HCT116 (cell line): ENCODE data around the gene KAZN. TPM values are rescaled to one million over a fixed set of nuclear protein-coding genes. Genes with fewer than 3 reads are reported as not detected.

Source experiments
- ATAC-seq: fragments of 200-7000 bp; cut with Tn5 transposase; 2 replicates; pipeline ENCODE4 v1.9.1; 2020; ENCODE audit warnings: mild to moderate bottlenecking, moderate library complexity
- BruUV-seq: library from RNA; stranded (reverse); fragments of 400-500 nt; replicated peaks from 2 replicates; lab custom pipeline; 2021; lab: Mats Ljungman, UMichigan
- CTCF ChIA-PET: fragments of 300-600 bp; sonication (Branson Sonifier 250); formaldehyde crosslinking; loops from one replicate; lab custom pipeline; 2021; ENCODE audit warnings: antibody characterized with exemption; lab: Charles Lee
- POLR2A ChIA-PET: fragments of 300-600, 350-600 bp; sonication (Branson Sonifier 250); formaldehyde crosslinking; loops from one replicate; lab custom pipeline; 2021; ENCODE audit warnings: antibody characterized with exemption; lab: Charles Lee
- RAD21 ChIA-PET, 2 experiments: fragments of 300-600 bp; sonication (Branson Sonifier 250); formaldehyde crosslinking; loops; one replicate each; lab custom pipeline; 2023; ENCODE audit warnings: low total read pairs in 2 of 2; ENCODE audit not compliant: uncharacterized antibody in 2 of 2, unreplicated experiment in 2 of 2, low non-redundant PET in 1 of 2; lab: Charles Lee
- DNase-seq: peaks from one replicate; pipeline ENCODE4 v3.0.0-alpha.2; 2010; ENCODE audit warnings: low read depth, low spot score
- H2AFZ ChIP-seq: fragments of 200-600 bp; shearing (Covaris generic), sonication (generic); 2 replicates; pipeline ENCODE4 v1.6.1; 2017; ENCODE audit warnings: low read depth, mixed run types, mixed read lengths, antibody characterized with exemption, low read length; ENCODE audit not compliant: poor library complexity, severe bottlenecking
- H3K27ac ChIP-seq: 2 replicates; pipeline ENCODE4 v1.5.1; 2012; ENCODE audit warnings: low read depth, low read length
- H3K27me3 ChIP-seq: fragments of 200-600 bp; sonication (generic); 2 replicates; pipeline ENCODE4 v1.6.1; 2016; ENCODE audit warnings: mixed run types, low read length, mixed read lengths; ENCODE audit not compliant: insufficient read depth
- H3K36me3 ChIP-seq, 2 experiments: fragments of 200-500 bp in 1 of 2; fragments of 200-600 bp in 1 of 2; sonication (Bioruptor generic) in 1 of 2; sonication (generic) in 1 of 2; 2 replicates each; pipeline versions ENCODE4 v1.5.1 to v1.6.1; 2014 to 2016; ENCODE audit warnings: low read length in 2 of 2, inconsistent platforms in 1 of 2, mixed read lengths in 1 of 2, mixed run types in 1 of 2; ENCODE audit not compliant: insufficient read depth in 2 of 2, control insufficient read depth in 1 of 2
- H3K4me1 ChIP-seq, 2 experiments: fragments of 200-600 bp in 1 of 2; sonication (generic) in 1 of 2; 2 replicates each; pipeline versions ENCODE4 v1.5.1 to v1.6.1; 2012 to 2017; ENCODE audit warnings: low read length in 2 of 2, inconsistent platforms in 1 of 2, mild to moderate bottlenecking in 1 of 2, mixed read lengths in 1 of 2, mixed run types in 1 of 2, moderate library complexity in 1 of 2; ENCODE audit not compliant: insufficient read depth in 2 of 2, control insufficient read depth in 1 of 2
- H3K4me2 ChIP-seq: fragments of 200-600 bp; sonication (generic); 2 replicates; pipeline ENCODE4 v1.6.1; 2017; ENCODE audit warnings: mixed run types, low read length, mixed read lengths
- H3K4me3 ChIP-seq, 2 experiments: fragments of 200-600 bp in 1 of 2; sonication (generic) in 1 of 2; replicated peaks in 1 of 2; 2 replicates each; pipeline ENCODE4 v1.5.1; 2011 to 2016; ENCODE audit warnings: low read length in 2 of 2, control low read depth in 1 of 2, low read depth in 1 of 2, mild to moderate bottlenecking in 1 of 2, mixed read lengths in 1 of 2, mixed run types in 1 of 2
- H3K79me2 ChIP-seq: fragments of 200-600 bp; sonication (generic); 2 replicates; pipeline ENCODE4 v1.6.1; 2017; ENCODE audit warnings: mild to moderate bottlenecking, mixed run types, low read length, moderate library complexity, mixed read lengths; ENCODE audit not compliant: insufficient read depth
- H3K9ac ChIP-seq: fragments of 200-600 bp; sonication (generic); 2 replicates; pipeline ENCODE4 v1.6.1; 2016; ENCODE audit warnings: low read length, mixed read lengths
- H3K9me2 ChIP-seq: fragments of 200-600 bp; sonication (generic), shearing (Covaris generic); 2 replicates; pipeline ENCODE4 v1.6.1; 2017; ENCODE audit warnings: mixed run types, mild to moderate bottlenecking, moderate library complexity; ENCODE audit not compliant: insufficient read depth
- H3K9me3 ChIP-seq, 2 experiments: fragments of 200-500 bp in 1 of 2; fragments of 200-600 bp in 1 of 2; sonication (Bioruptor generic) in 1 of 2; sonication (generic) in 1 of 2; 2 replicates each; pipeline ENCODE4 v1.6.1; 2014 to 2017; ENCODE audit warnings: low read length in 2 of 2, mixed read lengths in 2 of 2, inconsistent platforms in 1 of 2, low read depth in 1 of 2, mild to moderate bottlenecking in 1 of 2, mixed run types in 1 of 2, moderate library complexity in 1 of 2; ENCODE audit not compliant: control insufficient read depth in 1 of 2, insufficient read depth in 1 of 2
- H4K20me1 ChIP-seq: fragments of 200-600 bp; sonication (generic), shearing (Covaris generic); 2 replicates; pipeline ENCODE4 v1.6.1; 2017; ENCODE audit warnings: mixed run types, mild to moderate bottlenecking, moderate library complexity; ENCODE audit not compliant: insufficient read depth
- ATF3 ChIP-seq: IDR thresholded peaks from 2 replicates; pipeline ENCODE4 v1.6.1; 2012
- CBX3 ChIP-seq: IDR thresholded peaks from 2 replicates; pipeline ENCODE4 v1.6.1; 2012; ENCODE audit warnings: low read depth
- CEBPB ChIP-seq: IDR thresholded peaks from 2 replicates; pipeline ENCODE4 v1.6.1; 2012; ENCODE audit warnings: low read depth
- CTCF ChIP-seq, 3 experiments: fragments of 200-600 bp in 1 of 3; sonication (generic) in 1 of 3; IDR thresholded peaks in 2 of 3; conservative IDR thresholded peaks in 1 of 3; 2 replicates each; pipeline ENCODE4 v1.5.1; 2012 to 2017; ENCODE audit warnings: low read depth in 2 of 3, low read length in 2 of 3, antibody characterized with exemption in 1 of 3, borderline replicate concordance in 1 of 3, control low read depth in 1 of 3, mild to moderate bottlenecking in 1 of 3, mixed read lengths in 1 of 3, mixed run types in 1 of 3, moderate library complexity in 1 of 3; ENCODE audit not compliant: insufficient read depth in 1 of 3
- EGR1 ChIP-seq: IDR thresholded peaks from 2 replicates; pipeline ENCODE4 v1.6.1; 2012; ENCODE audit warnings: low read depth
- ELF1 ChIP-seq: IDR thresholded peaks from 2 replicates; pipeline ENCODE4 v1.6.1; 2012; ENCODE audit warnings: low read depth, borderline replicate concordance
- EZH2 ChIP-seq: fragments of 200-600 bp; sonication (generic); IDR thresholded peaks from 2 replicates; pipeline ENCODE4 v1.6.1; 2017; ENCODE audit warnings: antibody characterized with exemption, mixed run types
- FOSL1 ChIP-seq: IDR thresholded peaks from 2 replicates; pipeline ENCODE4 v1.6.1; 2012; ENCODE audit warnings: low read depth
- JUND ChIP-seq: IDR thresholded peaks from 2 replicates; pipeline ENCODE4 v1.6.1; 2012
- MAX ChIP-seq: IDR thresholded peaks from 2 replicates; pipeline ENCODE4 v1.6.1; 2012
- POLR2AphosphoS5 ChIP-seq: IDR thresholded peaks from 2 replicates; pipeline ENCODE4 v1.6.1; 2011; ENCODE audit warnings: mild to moderate bottlenecking, low read depth, low read length, moderate library complexity
- SIN3A ChIP-seq: IDR thresholded peaks from 2 replicates; pipeline ENCODE4 v1.6.1; 2012; ENCODE audit warnings: low read depth
- SRF ChIP-seq: IDR thresholded peaks from 2 replicates; pipeline ENCODE4 v1.6.1; 2012; ENCODE audit warnings: low read depth
- YY1 ChIP-seq: IDR thresholded peaks from 2 replicates; pipeline ENCODE4 v1.6.1; 2011; ENCODE audit warnings: low read length, low read depth, moderate library complexity, mild to moderate bottlenecking; ENCODE audit not compliant: insufficient replicate concordance; ENCODE audit errors: extremely low read depth
- ZFX ChIP-seq: fragments of 450-650 bp; IDR thresholded peaks from 2 replicates; pipeline ENCODE4 v1.6.1; 2017
- ZNF274 ChIP-seq: fragments of 200-500 bp; sonication (Bioruptor generic); IDR thresholded peaks from 2 replicates; pipeline ENCODE4 v1.6.1; 2014; ENCODE audit warnings: mild to moderate bottlenecking, low read depth, low read length, inconsistent platforms
- intact Hi-C: fragments of 100-400 bp; cut with micrococcal nuclease; formaldehyde crosslinking; loops from 2 replicates; pipeline ENCODE4 v1.10.0; 2022
- total RNA-seq: library from RNA; stranded (reverse); gene quantifications from one replicate; pipeline ENCODE4 v1.2.1, GENCODE V29; 2021; ENCODE audit not compliant: unreplicated experiment

Gene KAZN
- total RNA-seq, 1 experiment from 2014 or later = 13.4 TPM

GRCh38 chr1:15042866-15043265, 444.4 kb downstream of the KAZN start:
- ChIA-PET POLR2A (no interaction called here), RAD21 (no interaction called here), CTCF (interaction anchor here (1.2 kb wide), 1 partner anchor 12 kb away, joined by 3 read pairs; no protein-coding TSS in a partner anchor)
- Histone ChIP-seq H2AFZ (no peak overlapping the region), H3K27ac (no peak overlapping the region), H3K9ac (no peak overlapping the region), H3K4me2 (no peak overlapping the region), H3K36me3 (no peaks in the 10 kb centered on the region), H3K9me3 (no peaks in the 10 kb centered on the region), H3K4me3 (no peak overlapping the region), H3K4me1 (no peaks in the 10 kb centered on the region), H3K9me2 (no peaks in the 10 kb centered on the region), H3K79me2 (no peaks in the 10 kb centered on the region), H4K20me1 (no peaks in the 10 kb centered on the region), H3K27me3 (no peaks in the 10 kb centered on the region)
- ATAC-seq (no peak), DNase-seq (no peak)
- intact Hi-C loops = no loop called here
- no TSS peak for BruUV-seq
- TF ChIP-seq EZH2 (no peak), CBX3 (no peak), CEBPB (no peak), ATF3 (no peak), ELF1 (no peak), SRF (no peak), CTCF (IDR thresholded peaks at IDR 0.05 in 2 of 3, conservative IDR thresholded peaks at IDR 0.05 in 1 of 3; ENCODE audit: borderline replicate concordance in 1 of 3, insufficient read depth in 1 of 3, low read depth in 2 of 3, low read length in 2 of 3) (no peak)

- no peak for TF ChIP-seq ZNF274
- no peak for TF ChIP-seq ZFX
- no peak for TF ChIP-seq EGR1
- TF ChIP-seq EZH2 = no peak
- no peak for TF ChIP-seq YY1
- TF ChIP-seq CEBPB = no peak
- TF ChIP-seq FOSL1 = no peak
- no peak for TF ChIP-seq JUND
- TF ChIP-seq POLR2AphosphoS5 = no peak
- no peak for TF ChIP-seq MAX
- TF ChIP-seq CBX3 = no peak
- no peak for TF ChIP-seq CTCF (IDR thresholded peaks at IDR 0.05 in 2 of 3, conservative IDR thresholded peaks at IDR 0.05 in 1 of 3; ENCODE audit: borderline replicate concordance in 1 of 3, insufficient read depth in 1 of 3, low read depth in 2 of 3, low read length in 2 of 3)
- TF ChIP-seq SIN3A = no peak
- TF ChIP-seq ELF1 = no peak
- Histone ChIP-seq H2AFZ (no peak overlapping the region), H3K4me2 (no peak overlapping the region), H3K9me2 (no peaks in the 10 kb centered on the region), H3K9me3 (no peaks in the 10 kb centered on the region), H3K4me1 (no peaks in the 10 kb centered on the region), H3K27me3 (no peaks in the 10 kb centered on the region), H3K9ac (no peak overlapping the region), H3K27ac (no peak overlapping the region), H3K4me3 (no peak overlapping the region), H4K20me1 (no peaks in the 10 kb centered on the region), H3K79me2 (no peaks in the 10 kb centered on the region), H3K36me3 (no peaks in the 10 kb centered on the region)
- ATAC-seq (no peak), DNase-seq (no peak)
- ChIA-PET CTCF (no interaction called here), POLR2A (interaction anchor here (0.6 kb wide), 1 partner anchor 341 kb away, joined by 3 read pairs; no protein-coding TSS in a partner anchor), RAD21 (no interaction called here)
- no TSS peak for BruUV-seq
- intact Hi-C loops = no loop called here
Measured at GRCh38 chr1:15043934-15044333, 445.4 kb downstream of the KAZN start.
